Neural crest cell (in vitro differentiated cells): ENCODE results near the gene ROGDI. TPM values are rescaled to one million over a fixed set of nuclear protein-coding genes. Genes with fewer than 3 reads are reported as not detected.

Experiments
- DNase-seq: peaks from one replicate; pipeline ENCODE4 v3.0.0; 2021; ENCODE audit warnings: low read depth, mixed read lengths, low spot score
- H3K27ac Mint-ChIP-seq: one replicate; pipeline ENCODE4 v1.8.0; 2021; ENCODE audit warnings: mild to moderate bottlenecking, mixed read lengths; ENCODE audit not compliant: unreplicated experiment
- H3K27me3 Mint-ChIP-seq: 2 replicates; pipeline ENCODE4 v1.8.0; 2021; ENCODE audit warnings: low read depth, mild to moderate bottlenecking, mixed read lengths
- H3K36me3 Mint-ChIP-seq: 2 replicates; pipeline ENCODE4 v1.8.0; 2021; ENCODE audit warnings: low read depth, mild to moderate bottlenecking, mixed read lengths
- H3K4me1 Mint-ChIP-seq: 2 replicates; pipeline ENCODE4 v1.8.0; 2021; ENCODE audit warnings: mixed read lengths
- H3K4me3 Mint-ChIP-seq: one replicate; pipeline ENCODE4 v1.8.0; 2021; ENCODE audit warnings: mild to moderate bottlenecking, mixed read lengths
- H3K9me3 Mint-ChIP-seq: 2 replicates; pipeline ENCODE4 v1.8.0; 2021; ENCODE audit warnings: mixed read lengths
- CTCF ChIP-seq: fragments of 200-600 bp; sonication (generic); conservative IDR thresholded peaks from 2 replicates; pipeline ENCODE4 v1.5.0; 2021; ENCODE audit warnings: antibody characterized with exemption, mild to moderate bottlenecking
- total RNA-seq: library from RNA; stranded (reverse); gene quantifications from 2 replicates; pipeline ENCODE4 v1.2.1, GENCODE V29; 2021

Gene ROGDI
- total RNA-seq, 1 donor from 2014 or later: 22.0 TPM

- Mint-ChIP-seq H3K27ac (no peak overlapping the region), H3K36me3 (no peaks in the 10 kb centered on the region), H3K9me3 (no peaks in the 10 kb centered on the region), H3K4me3 (no peak overlapping the region), H3K27me3 (no peaks in the 10 kb centered on the region), H3K4me1 (no peaks in the 10 kb centered on the region)
- no peak for DNase-seq
- no peak for TF ChIP-seq CTCF
Measured at GRCh38 chr16:4776141-4776705, 26.2 kb downstream of the ROGDI start.

DNA sequence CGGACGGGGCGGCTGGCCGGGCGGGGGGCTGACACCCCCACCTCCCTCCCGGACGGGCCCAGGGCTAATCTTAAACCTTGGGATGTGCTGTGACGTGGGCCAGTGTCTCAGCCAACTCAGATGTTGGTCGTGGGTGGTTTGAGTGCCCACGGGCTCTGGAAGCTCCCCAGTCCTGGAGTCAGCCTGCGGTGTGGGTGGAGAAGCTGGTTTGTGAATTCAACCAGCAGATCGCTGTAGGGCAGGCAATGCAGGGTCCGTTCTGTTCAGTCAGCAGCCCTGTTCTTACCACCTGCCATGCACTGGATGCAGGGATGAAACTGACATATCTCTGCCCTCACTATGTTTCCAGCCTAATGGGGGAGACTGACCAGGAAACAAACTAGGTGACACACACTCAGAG lies 27.4 kb downstream of the ROGDI start:
- no peaks in the 10 kb centered on the region for H3K27me3 Mint-ChIP-seq
- no peaks in the 10 kb centered on the region for H3K4me1 Mint-ChIP-seq
- no peak overlapping the region for H3K27ac Mint-ChIP-seq
- H3K36me3 Mint-ChIP-seq: no peaks in the 10 kb centered on the region
- TF ChIP-seq CTCF: no peak
- no peak overlapping the region for H3K4me3 Mint-ChIP-seq
- H3K9me3 Mint-ChIP-seq: no peaks in the 10 kb centered on the region
- no peak for DNase-seq

DNA sequence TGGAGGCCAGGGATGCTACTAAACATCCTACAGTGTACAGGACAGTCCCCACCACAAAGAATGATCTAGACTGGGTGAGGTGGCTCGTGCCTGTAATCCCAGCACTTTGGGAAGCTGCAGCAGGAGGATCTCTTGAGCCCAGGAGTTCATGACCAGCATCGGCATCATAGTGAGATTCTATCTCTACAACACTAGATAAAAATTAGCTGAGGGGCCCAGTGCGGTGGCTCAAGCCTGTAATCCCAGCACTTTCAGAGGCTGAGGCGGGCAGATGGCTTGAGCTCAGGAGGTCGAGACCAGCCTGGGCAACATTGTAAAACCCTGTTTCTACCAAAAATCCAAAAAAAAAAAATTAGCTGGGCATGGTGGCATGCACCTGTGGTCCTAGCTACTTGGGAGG lies 30.1 kb downstream of the ROGDI start:
- Mint-ChIP-seq H3K27ac (no peak overlapping the region), H3K4me3 (no peak overlapping the region), H3K9me3 (no peaks in the 10 kb centered on the region), H3K36me3 (no peaks in the 10 kb centered on the region), H3K27me3 (no peaks in the 10 kb centered on the region), H3K4me1 (peaks cover 16% of the 10 kb centered on the region)
- no peak for DNase-seq
- TF ChIP-seq CTCF: no peak

DNA sequence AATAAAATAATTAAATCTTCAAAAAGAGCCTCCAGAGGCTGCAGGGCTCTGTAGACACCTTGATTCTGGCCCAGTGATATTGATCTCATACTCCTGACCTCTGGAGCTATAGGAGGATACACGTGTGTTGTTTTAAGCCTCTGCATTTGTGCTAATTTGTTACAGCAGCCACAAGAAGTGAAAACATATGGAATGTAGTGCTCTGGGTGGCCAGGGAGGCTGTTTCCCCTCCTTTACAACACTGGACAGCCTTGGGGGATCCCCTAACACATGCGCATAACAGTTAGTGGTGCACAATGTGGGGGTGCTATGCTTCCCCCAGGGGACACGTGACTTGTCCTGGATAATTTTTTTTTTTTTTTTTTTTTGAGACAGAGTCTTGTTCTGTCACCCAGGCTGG lies 30.8 kb downstream of the ROGDI start:
- Mint-ChIP-seq H3K36me3 (no peaks in the 10 kb centered on the region), H3K4me3 (no peak overlapping the region), H3K9me3 (no peaks in the 10 kb centered on the region), H3K27me3 (no peaks in the 10 kb centered on the region), H3K27ac (no peak overlapping the region), H3K4me1 (peaks cover 19% of the 10 kb centered on the region)
- no peak for DNase-seq
- no peak for TF ChIP-seq CTCF

DNA sequence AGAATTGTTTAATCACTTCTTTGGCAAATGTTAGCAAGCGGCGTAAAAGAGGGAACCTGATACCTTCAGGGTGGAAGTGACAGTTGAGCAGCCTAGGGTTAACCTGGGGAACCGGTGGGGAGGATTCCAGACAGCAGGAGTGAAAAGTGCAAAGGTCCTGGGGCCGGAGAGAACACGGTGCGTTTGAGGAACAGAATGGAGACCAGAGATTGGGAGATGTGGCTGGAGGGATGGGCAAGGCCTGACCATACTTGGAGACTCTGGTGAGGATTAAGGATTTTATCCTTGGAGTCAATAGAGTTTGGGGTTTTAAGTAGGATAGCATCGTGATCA lies 33.2 kb downstream of the ROGDI start:
- Mint-ChIP-seq H3K4me1 (peaks cover 28% of the 10 kb centered on the region), H3K27me3 (no peaks in the 10 kb centered on the region), H3K36me3 (no peaks in the 10 kb centered on the region), H3K4me3 (peak overlapping the region; percentile 92), H3K9me3 (no peaks in the 10 kb centered on the region), H3K27ac (peak overlapping the region; percentile 68)
- TF ChIP-seq CTCF: no peak
- DNase-seq: no peak
